GM21390 (cell line): ENCODE data around the gene TEPSIN.
"Not testable (repeated sequence)": the region's sequence is repeated elsewhere in the genome, so short reads cannot be mapped to it uniquely, and the experiment has no call there.

ENCODE experiments used
- ATAC-seq: cut with Tn5 transposase; IDR thresholded peaks from one replicate; pipeline ENCODE4 v1.9.1; 2021; ENCODE audit not compliant: unreplicated experiment

The TEPSIN gene

GRCh38 chr17:81237591-81238489, 1.0 kb downstream of the TEPSIN start:
- ATAC-seq, result no peak

- no peak for ATAC-seq
Observed at GRCh38 chr17:81236784-81237183, 2.1 kb downstream of the TEPSIN start.

- no peak for ATAC-seq
Observed at GRCh38 chr17:81235822-81236740, 2.8 kb downstream of the TEPSIN start.

GRCh38 chr17:81234940-81235821, 3.7 kb downstream of the TEPSIN start:
- no peak for ATAC-seq

GRCh38 chr17:81234506-81234855, 4.4 kb downstream of the TEPSIN start:
- no peak for ATAC-seq

GRCh38 chr17:81233811-81234505, 4.9 kb downstream of the TEPSIN start:
- no peak for ATAC-seq

GRCh38 chr17:81233316-81233715, 5.5 kb downstream of the TEPSIN start:
- ATAC-seq, result no peak

GRCh38 chr17:81232616-81233241, 6.1 kb downstream of the TEPSIN start:
- ATAC-seq, result no peak

GRCh38 chr17:81231766-81232581, 6.9 kb downstream of the TEPSIN start:
- no peak for ATAC-seq

GRCh38 chr17:81231121-81231645, 7.7 kb downstream of the TEPSIN start:
- ATAC-seq, result no peak

GRCh38 chr17:81230043-81230820, 8.6 kb downstream of the TEPSIN start:
- no peak for ATAC-seq

GRCh38 chr17:81229666-81229920, 9.3 kb downstream of the TEPSIN start:
- no peak for ATAC-seq

- ATAC-seq, result no peak
Observed at GRCh38 chr17:81228834-81229665, 9.8 kb downstream of the TEPSIN start.

- ATAC-seq, result no peak
Observed at GRCh38 chr17:81228420-81228819, 10.4 kb downstream of the TEPSIN start.

- not testable (repeated sequence) for ATAC-seq
Observed at GRCh38 chr17:81227630-81228029, 11.2 kb downstream of the TEPSIN start.

GRCh38 chr17:81223762-81224130, 15.1 kb downstream of the TEPSIN start:
- ATAC-seq, result no peak
